Measurements from ENCODE around the gene DUSP9.

- no peak for TF ChIP-seq CTCF (conservative IDR thresholded peaks at IDR 0.05; ENCODE audit: low read depth, low read length)
- no peak for TF ChIP-seq EZH2 (IDR thresholded peaks at IDR 0.05; ENCODE audit: borderline replicate concordance, low read depth, low read length, poor library complexity, severe bottlenecking)
Observed at GRCh38 chrX:153700376-153700945, 53.5 kb downstream of the DUSP9 start.

Data from A673 (cell line).